Astrocyte of the spinal cord (primary cell): ENCODE measurements around the gene RBP2.

Source experiments
- DNase-seq: peaks from one replicate; pipeline ENCODE4 v3.0.0; 2011; ENCODE audit warnings: low read depth, low spot score
- H3K4me3 ChIP-seq: 2 replicates; pipeline ENCODE4 v1.5.1; 2011; ENCODE audit warnings: low read depth, mild to moderate bottlenecking, low read length, moderate library complexity
- in situ Hi-C: cut with HindIII; loops from 2 replicates; pipeline ENCODE4 v1.10.0; 2017; ENCODE audit warnings: low sequenced_read_pairs
- TF ChIP-seq, protein P1 (sequence below): IDR thresholded peaks from 2 replicates; pipeline ENCODE4 v1.5.1; 2012; ENCODE audit warnings: low read depth, mild to moderate bottlenecking, low read length, inconsistent platforms

RBP2 gene

DNA sequence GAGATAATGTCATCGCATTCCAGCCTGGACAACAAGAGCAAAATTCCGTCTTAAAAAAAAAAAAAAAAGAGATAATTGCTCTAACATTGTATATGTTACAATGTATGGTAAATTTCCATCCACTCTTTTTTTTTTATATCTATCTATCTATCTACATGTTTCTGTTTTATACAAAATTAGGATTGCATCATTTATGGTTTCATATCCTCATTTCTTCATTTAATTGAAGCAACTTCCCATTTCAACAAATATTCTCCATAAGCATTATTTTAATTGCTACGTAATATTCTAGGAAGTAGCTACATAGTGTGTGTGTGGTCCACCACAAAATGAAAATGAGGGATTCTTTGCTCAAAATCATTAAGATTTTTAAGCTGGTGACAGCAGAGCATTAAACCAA, 44.8 kb upstream of the RBP2 start:
- H3K4me3 ChIP-seq = no peak overlapping the region
- in situ Hi-C loops = no loop called here

DNA sequence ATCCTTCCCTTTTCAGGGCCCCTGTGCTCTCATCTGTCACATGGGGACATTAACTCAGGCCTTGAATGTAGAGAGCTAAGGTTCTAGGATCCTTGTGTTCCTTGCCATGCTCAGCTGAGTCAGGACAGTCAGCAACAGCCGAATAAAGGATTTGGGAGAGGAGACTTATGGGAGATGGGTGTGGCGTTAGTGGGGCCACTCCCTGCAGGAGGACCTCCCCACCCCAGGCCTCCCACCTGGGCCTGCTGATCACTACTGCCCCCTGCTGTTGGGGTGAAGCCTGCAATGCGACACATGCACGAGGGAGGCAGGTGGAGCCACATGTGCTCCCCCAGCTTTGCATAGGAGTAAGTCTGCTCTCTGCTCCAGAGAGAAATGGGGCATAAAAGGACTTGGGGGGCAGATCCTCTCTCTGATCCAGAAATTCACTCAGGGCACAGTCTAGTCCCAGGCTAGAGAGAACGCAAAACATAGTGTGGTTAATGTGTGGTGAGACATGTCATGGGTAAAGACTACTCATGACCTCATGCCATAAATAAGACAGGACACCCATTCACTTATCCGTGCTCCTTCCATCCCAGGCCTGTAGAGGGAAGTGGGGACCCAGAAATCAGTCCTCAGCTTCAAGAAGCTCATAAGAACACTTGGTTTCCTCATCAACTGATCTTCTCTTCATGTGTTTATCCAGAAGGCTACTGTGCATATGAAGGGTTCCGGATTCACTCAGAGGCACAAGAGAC, 43.9 kb upstream of the RBP2 start:
- in situ Hi-C loops = no loop called here
- TF ChIP-seq, protein P1, sequence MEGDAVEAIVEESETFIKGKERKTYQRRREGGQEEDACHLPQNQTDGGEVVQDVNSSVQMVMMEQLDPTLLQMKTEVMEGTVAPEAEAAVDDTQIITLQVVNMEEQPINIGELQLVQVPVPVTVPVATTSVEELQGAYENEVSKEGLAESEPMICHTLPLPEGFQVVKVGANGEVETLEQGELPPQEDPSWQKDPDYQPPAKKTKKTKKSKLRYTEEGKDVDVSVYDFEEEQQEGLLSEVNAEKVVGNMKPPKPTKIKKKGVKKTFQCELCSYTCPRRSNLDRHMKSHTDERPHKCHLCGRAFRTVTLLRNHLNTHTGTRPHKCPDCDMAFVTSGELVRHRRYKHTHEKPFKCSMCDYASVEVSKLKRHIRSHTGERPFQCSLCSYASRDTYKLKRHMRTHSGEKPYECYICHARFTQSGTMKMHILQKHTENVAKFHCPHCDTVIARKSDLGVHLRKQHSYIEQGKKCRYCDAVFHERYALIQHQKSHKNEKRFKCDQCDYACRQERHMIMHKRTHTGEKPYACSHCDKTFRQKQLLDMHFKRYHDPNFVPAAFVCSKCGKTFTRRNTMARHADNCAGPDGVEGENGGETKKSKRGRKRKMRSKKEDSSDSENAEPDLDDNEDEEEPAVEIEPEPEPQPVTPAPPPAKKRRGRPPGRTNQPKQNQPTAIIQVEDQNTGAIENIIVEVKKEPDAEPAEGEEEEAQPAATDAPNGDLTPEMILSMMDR = peak; percentile 51
- peak; percentile 52 for DNase-seq
- no peak overlapping the region for H3K4me3 ChIP-seq

More for the DNA sequence above, 44.8 kb upstream of the RBP2 start:
- TF ChIP-seq, protein P1 = no peak
- no peak for DNase-seq

DNA sequence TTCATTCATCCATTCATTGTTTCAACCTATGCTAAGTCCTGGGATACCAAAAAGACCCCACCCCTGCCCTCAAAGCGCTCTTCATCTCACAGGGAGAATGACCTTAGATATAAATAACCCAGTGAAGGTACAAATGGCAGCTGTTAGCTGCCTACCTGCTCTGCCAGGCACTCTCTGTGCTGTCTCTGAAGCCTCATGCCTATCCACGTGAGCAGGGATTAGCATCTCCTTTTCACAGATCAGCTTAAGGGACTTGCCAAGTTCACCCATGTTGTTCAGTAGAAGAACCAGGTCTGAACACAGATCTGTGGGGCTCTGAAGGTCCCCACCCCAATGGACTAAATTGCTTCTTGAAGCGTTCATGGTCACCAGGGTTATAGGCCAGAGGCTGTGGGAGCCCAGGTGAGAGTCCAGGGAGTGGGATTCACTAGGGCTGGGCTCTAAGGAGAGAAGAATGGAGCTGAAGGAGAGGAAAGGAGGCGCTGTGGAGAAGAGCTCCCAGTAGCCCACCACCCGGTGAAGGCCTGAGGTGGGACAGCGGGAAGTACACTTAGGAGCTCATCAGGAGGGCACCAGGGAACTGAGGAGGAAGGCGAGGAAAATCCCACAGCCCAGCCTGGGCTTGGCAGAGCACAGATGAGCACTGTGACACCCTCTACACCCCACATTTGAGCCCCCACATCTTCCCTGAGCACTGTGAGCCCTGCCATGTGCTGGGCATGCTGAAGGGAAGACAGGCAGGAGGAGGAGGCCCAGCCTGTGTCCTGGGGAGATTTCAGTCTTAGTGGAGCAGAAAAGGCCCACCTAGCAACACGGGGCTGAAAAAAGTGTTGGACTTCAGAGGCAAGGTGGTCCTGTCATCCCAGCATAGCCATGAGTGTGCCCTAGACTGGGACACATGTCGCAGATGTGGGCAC, 42.9 kb upstream of the RBP2 start:
- DNase-seq = no peak
- no peak overlapping the region for H3K4me3 ChIP-seq
- in situ Hi-C loops = no loop called here
- TF ChIP-seq, protein P1 = no peak

DNA sequence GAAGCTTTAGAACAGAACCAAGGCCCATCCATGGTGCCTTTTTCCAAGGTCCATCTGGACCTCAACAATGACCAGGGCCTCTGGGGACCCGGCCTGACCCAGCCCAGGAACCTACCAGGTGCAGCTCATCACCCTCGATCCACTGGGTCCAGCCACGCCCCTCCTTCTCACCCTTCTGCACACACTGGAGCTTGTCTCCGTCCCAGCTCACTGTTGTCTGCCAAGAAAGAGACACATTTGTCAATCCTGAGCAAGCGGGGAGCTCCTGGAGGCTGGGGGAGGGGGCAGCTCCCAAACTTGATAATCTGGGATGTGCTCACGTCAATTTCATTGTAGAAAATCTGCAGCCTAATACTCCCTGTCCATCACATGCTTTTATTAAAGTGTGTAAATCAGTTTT, 42.0 kb upstream of the RBP2 start:
- DNase-seq = no peak
- H3K4me3 ChIP-seq = no peak overlapping the region
- in situ Hi-C loops = no loop called here

DNA sequence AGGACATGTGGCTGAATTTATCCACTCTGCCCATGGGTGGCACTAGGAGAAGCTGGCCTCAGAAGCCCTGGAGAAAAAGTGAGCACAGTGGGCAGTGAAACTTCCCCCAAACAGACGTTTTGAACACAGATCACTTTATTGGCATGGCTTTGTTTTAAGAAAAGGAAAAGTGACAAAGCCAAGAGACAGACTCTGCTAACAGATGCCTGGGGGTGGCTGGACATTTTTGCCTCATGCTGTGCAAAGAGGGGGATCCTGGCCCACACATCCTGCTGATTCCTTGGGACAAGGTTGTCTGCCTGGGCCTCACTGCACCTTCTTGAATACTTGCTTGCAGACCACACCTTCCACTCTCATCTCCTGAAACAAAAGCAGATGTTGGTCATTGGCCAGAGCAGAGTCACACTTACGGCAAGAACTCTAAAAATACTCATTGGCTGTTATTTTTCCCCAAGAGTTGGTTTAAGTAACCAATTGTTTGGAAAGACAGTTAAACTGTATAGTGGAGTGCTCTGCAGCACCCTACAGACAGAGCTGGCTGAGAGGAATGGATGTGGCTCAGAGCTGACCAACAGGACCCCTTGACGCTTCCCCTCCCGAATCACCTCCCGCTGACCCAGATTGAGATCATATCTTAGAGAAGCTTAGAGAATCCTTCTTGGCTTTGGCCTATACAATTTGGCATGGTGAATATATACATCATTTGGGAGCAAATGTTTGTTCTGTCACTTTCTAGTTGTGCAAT, 41.2 kb upstream of the RBP2 start:
- no peak overlapping the region for H3K4me3 ChIP-seq
- DNase-seq = no peak
- TF ChIP-seq, protein P1 = no peak
- in situ Hi-C loops = no loop called here

More for the DNA sequence above, 42.0 kb upstream of the RBP2 start:
- TF ChIP-seq, protein P1 = no peak

DNA sequence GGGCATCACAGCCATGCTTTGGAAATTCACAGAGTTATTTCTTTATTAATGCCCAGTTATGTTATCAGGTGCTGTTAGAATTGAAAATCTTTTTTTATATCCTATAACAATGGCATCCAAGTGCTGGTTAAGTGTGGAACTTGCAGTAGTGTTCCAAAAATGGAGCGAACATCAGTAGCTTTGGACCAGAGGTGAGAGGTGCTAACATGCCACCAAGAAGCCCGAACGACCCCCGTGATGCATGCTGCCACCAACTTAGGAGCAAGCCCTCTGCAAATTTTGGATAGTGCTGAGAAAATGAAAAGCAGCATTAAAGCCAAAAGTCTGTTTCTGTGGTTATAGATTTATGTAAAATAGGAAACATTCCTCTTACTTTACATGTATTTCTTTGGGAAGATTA, 38.4 kb upstream of the RBP2 start:
- in situ Hi-C loops = no loop called here
- H3K4me3 ChIP-seq = no peak overlapping the region
- TF ChIP-seq, protein P1 = no peak
- DNase-seq = no peak
